ENCODE measurements around the gene EPHB2. TPM values are rescaled to one million over a fixed set of nuclear protein-coding genes. Genes with fewer than 3 reads are reported as not detected.

The EPHB2 gene
- polyA plus RNA-seq, 2 of the 4 experiments (the other 2 are of a cell fraction), result 13.0 to 35.3 TPM

- Histone ChIP-seq H3K27ac (no peak overlapping the region), H3K4me2 (no peak overlapping the region), H3K4me3 (no peak overlapping the region), H3K9me3 (no peaks in the 10 kb centered on the region), H3K4me1 (peaks cover 7% of the 10 kb centered on the region; the same call in 2 of the 3 replicates)
- ATAC-seq (no peak), DNase-seq (ENCODE audit: low read depth in 1 of 2, low spot score in 1 of 2) (no peak), FAIRE-seq (no peak)
- no peak for TF ChIP-seq EHMT2 (IDR thresholded peaks at IDR 0.05; ENCODE audit: low read depth)
- no peak for TF ChIP-seq RARB (CRISPR knock-in tag; IDR thresholded peaks at IDR 0.05)
- TF ChIP-seq FOSB (CRISPR knock-in tag; IDR thresholded peaks at IDR 0.05), result no peak
- no peak for TF ChIP-seq POLR2AphosphoS2 (conservative IDR thresholded peaks at IDR 0.05; ENCODE audit: low read length)
- TF ChIP-seq NPAS2 (CRISPR knock-in tag; IDR thresholded peaks at IDR 0.05; ENCODE audit: borderline replicate concordance), result no peak
- no peak for TF ChIP-seq EHF (CRISPR knock-in tag; IDR thresholded peaks at IDR 0.05)
- TF ChIP-seq, protein P1, sequence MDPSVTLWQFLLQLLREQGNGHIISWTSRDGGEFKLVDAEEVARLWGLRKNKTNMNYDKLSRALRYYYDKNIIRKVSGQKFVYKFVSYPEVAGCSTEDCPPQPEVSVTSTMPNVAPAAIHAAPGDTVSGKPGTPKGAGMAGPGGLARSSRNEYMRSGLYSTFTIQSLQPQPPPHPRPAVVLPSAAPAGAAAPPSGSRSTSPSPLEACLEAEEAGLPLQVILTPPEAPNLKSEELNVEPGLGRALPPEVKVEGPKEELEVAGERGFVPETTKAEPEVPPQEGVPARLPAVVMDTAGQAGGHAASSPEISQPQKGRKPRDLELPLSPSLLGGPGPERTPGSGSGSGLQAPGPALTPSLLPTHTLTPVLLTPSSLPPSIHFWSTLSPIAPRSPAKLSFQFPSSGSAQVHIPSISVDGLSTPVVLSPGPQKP (IDR thresholded peaks at IDR 0.05; ENCODE audit: low read depth, low read length), result no peak
- TF ChIP-seq TFCP2L1 (CRISPR knock-in tag; IDR thresholded peaks at IDR 0.05), result no peak
- TF ChIP-seq PHF8 (IDR thresholded peaks at IDR 0.05; ENCODE audit: borderline replicate concordance, low read depth), result no peak
- 75% methylated on average over 12 of the region's 12 CpGs for WGBS (ENCODE audit: missing lambda C conversion rate)
- ChIA-PET CTCF (no interaction called here), POLR2A (no interaction called here)
These were observed 104.9 kb downstream of the EPHB2 start for GRCh38 chr1:22815421-22816066.

DNA sequence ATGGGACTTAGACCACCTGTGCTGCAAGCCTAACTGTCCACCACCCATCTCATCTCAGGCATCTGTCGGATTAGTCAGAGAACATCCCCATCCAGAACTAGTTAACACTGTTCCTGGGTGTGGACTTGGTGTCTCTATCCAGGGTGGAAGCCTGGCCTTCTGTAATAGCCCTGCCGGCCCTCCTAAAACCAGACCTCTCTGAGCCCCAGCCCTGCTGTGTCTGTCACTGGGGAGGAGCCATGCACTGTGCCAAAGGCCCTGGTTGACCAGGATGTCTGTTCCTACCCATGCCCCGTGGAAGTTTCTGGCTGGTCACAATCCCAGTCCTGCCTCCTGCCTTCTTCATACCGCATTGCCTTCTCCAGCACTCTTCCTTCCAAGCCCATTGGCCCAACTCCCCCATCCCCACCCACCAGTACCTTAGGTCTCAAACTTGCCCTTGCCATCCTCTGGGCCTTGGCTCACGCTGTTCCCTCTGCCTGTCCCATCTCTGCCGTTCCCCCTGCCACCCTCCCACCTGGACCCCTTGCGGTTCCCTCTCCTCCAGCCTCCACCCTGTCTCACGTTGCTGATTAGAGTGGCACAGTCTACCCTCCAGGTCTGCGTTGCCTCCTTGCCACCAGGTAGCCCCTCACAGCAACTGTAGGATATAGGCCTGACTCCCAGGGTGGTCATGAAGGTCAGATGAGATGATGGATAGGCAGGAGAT lies 105.6 kb downstream of the EPHB2 start:
- POLR2A ChIA-PET, result no interaction called here
- Histone ChIP-seq H3K4me2 (no peak overlapping the region), H3K4me3 (no peak overlapping the region), H3K27ac (no peak overlapping the region), H3K4me1 (peaks cover 7% of the 10 kb centered on the region; the same call in 2 of the 3 replicates), H3K9me3 (no peaks in the 10 kb centered on the region)
- TF ChIP-seq, protein P2, sequence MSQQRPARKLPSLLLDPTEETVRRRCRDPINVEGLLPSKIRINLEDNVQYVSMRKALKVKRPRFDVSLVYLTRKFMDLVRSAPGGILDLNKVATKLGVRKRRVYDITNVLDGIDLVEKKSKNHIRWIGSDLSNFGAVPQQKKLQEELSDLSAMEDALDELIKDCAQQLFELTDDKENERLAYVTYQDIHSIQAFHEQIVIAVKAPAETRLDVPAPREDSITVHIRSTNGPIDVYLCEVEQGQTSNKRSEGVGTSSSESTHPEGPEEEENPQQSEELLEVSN (IDR thresholded peaks at IDR 0.05; ENCODE audit: borderline replicate concordance, low read depth), result no peak
- no peak for TF ChIP-seq POLR2A (IDR thresholded peaks at IDR 0.05; ENCODE audit: low read length)
- no peak for TF ChIP-seq KDM1A (IDR thresholded peaks at IDR 0.05; ENCODE audit: low read depth)
- TF ChIP-seq BCL3 (IDR thresholded peaks at IDR 0.05), result no peak
- no peak for TF ChIP-seq HES2 (IDR thresholded peaks at IDR 0.05)
- no peak for TF ChIP-seq NR3C1 (IDR thresholded peaks at IDR 0.05)
- no peak for TF ChIP-seq EP300 (IDR thresholded peaks at IDR 0.05)
- no peak for TF ChIP-seq RCOR1 (IDR thresholded peaks at IDR 0.05; ENCODE audit: low read depth, low read length)
- TF ChIP-seq, protein P3, sequence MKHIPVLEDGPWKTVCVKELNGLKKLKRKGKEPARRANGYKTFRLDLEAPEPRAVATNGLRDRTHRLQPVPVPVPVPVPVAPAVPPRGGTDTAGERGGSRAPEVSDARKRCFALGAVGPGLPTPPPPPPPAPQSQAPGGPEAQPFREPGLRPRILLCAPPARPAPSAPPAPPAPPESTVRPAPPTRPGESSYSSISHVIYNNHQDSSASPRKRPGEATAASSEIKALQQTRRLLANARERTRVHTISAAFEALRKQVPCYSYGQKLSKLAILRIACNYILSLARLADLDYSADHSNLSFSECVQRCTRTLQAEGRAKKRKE (CRISPR knock-in tag; IDR thresholded peaks at IDR 0.05; ENCODE audit: low read depth), result no peak
- TF ChIP-seq MAFK (IDR thresholded peaks at IDR 0.05; ENCODE audit: partially characterized antibody), result no peak
- no peak for TF ChIP-seq ZFP36 (IDR thresholded peaks at IDR 0.05; ENCODE audit: borderline replicate concordance, partially characterized antibody)
- no peak for TF ChIP-seq CHD4 (IDR thresholded peaks at IDR 0.05; ENCODE audit: borderline replicate concordance)
- TF ChIP-seq JUN (IDR thresholded peaks at IDR 0.05), result no peak
- no peak for TF ChIP-seq FOSB (CRISPR knock-in tag; IDR thresholded peaks at IDR 0.05)
- TF ChIP-seq, protein P4, sequence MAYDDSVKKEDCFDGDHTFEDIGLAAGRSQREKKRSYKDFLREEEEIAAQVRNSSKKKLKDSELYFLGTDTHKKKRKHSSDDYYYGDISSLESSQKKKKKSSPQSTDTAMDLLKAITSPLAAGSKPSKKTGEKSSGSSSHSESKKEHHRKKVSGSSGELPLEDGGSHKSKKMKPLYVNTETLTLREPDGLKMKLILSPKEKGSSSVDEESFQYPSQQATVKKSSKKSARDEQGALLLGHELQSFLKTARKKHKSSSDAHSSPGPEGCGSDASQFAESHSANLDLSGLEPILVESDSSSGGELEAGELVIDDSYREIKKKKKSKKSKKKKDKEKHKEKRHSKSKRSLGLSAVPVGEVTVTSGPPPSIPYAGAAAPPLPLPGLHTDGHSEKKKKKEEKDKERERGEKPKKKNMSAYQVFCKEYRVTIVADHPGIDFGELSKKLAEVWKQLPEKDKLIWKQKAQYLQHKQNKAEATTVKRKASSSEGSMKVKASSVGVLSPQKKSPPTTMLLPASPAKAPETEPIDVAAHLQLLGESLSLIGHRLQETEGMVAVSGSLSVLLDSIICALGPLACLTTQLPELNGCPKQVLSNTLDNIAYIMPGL (CRISPR knock-in tag; IDR thresholded peaks at IDR 0.05; ENCODE audit: borderline replicate concordance), result no peak
- TF ChIP-seq EHF (CRISPR knock-in tag; IDR thresholded peaks at IDR 0.05), result no peak
- no peak for TF ChIP-seq CBX2 (IDR thresholded peaks at IDR 0.05; ENCODE audit: borderline replicate concordance, low read depth)
- TF ChIP-seq POLR2AphosphoS2 (conservative IDR thresholded peaks at IDR 0.05; ENCODE audit: low read length), result no peak
- DNase-seq (ENCODE audit: low read depth in 1 of 2, low spot score in 1 of 2) (no peak), ATAC-seq (no peak), FAIRE-seq (no peak)
- CTCF ChIA-PET, result no interaction called here
- WGBS (ENCODE audit: missing lambda C conversion rate), result 89% methylated on average over 9 of the region's 9 CpGs
